Measurements from ENCODE around the gene ITPR1. TPM values are rescaled to one million over a fixed set of nuclear protein-coding genes. Genes with fewer than 3 reads are reported as not detected.

Gene ITPR1
- total and polyA plus RNA-seq, 10 of the 15 experiments (the other 5 are each of a cell fraction or from before 2014, with no cell fraction given), result 12.2 to 239 (median 28.4) TPM

DNA sequence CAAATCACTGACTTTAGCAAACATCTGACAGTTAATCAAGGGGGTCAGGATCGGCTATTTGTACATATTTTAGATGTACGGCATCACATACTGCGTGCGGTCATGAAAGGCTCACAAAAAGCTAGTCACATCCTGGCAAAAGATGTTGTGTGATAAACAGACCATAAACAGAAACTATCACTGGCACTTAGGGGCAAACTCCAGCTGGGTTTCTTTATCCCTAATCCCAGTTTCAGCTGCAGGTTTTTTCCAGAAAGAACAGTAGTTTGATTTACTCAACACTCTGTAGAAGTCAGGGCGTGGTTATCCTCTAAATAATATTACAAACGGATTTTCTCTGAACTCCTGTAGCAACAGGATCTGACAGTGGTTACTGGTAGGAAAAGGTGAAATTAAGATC, 373.7 kb downstream of the ITPR1 start:
- Histone ChIP-seq H3K27me3 (replicated peaks in 1 of 2; ENCODE audit: control insufficient read depth in 2 of 2, insufficient read depth in 2 of 2, low read length in 1 of 2) (no peaks in the 10 kb centered on the region), H3K4me2 (ENCODE audit: control insufficient read depth, insufficient read depth) (no peak overlapping the region), H3K79me2 (ENCODE audit: control insufficient read depth, insufficient read depth, low read length) (no peaks in the 10 kb centered on the region), H3K4me3 (no peak overlapping the region), H3K9ac (ENCODE audit: control insufficient read depth, insufficient read depth, low read length) (no peak overlapping the region), H3K4me1 (ENCODE audit: control insufficient read depth, insufficient read depth, low read length) (peaks cover 10% of the 10 kb centered on the region), H3K27ac (ENCODE audit: control insufficient read depth, insufficient read depth) (no peak overlapping the region), H3K36me3 (ENCODE audit: control insufficient read depth in 2 of 2, insufficient read depth in 2 of 2, low read length in 1 of 2) (no peaks in the 10 kb centered on the region), H2AFZ (ENCODE audit: control insufficient read depth, low read depth, low read length) (no peak overlapping the region), H4K20me1 (ENCODE audit: control insufficient read depth, insufficient read depth) (no peaks in the 10 kb centered on the region), H3K9me3 (replicated peaks; ENCODE audit: control insufficient read depth, insufficient read depth, low read length) (no peaks in the 10 kb centered on the region; the same call in none of the 3 replicates)
- TF ChIP-seq SMAD5 (IDR thresholded peaks at IDR 0.05; ENCODE audit: low read depth) (no peak), HDAC2 (IDR thresholded peaks at IDR 0.05) (no peak), ZZZ3 (IDR thresholded peaks at IDR 0.05; ENCODE audit: control insufficient read depth, insufficient read length, low read depth) (no peak)
- SMC1A ChIA-PET (ENCODE audit: uncharacterized antibody, unreplicated experiment), result interaction anchor here (0.7 to 1.6 kb wide), 12 partner anchors 8 to 146 kb away, joined by 3 to 7 read pairs (median 4); no protein-coding TSS in a partner anchor
- no peak for FAIRE-seq
- in situ Hi-C loops (cut with MboI) (no loop called here), intact Hi-C loops (cut with micrococcal nuclease; ENCODE audit: unreplicated experiment) (no loop called here)
- no TSS peak for BruUV-seq (replicated peaks)
- POLR2A ChIA-PET, result interaction anchor here (1.0 to 1.4 kb wide), 2 partner anchors 9 to 22 kb away, joined by 3 to 4 read pairs; no protein-coding TSS in a partner anchor
- CTCF ChIA-PET, result interaction anchor here (0.9 to 1.9 kb wide), 5 partner anchors 8 to 233 kb away, joined by 3 to 5 read pairs (median 3); no protein-coding TSS in a partner anchor
- WGBS (ENCODE audit: insufficient coverage, insufficient replicate concordance, low lambda C conversion rate, missing lambda C conversion rate), result 70% methylated on average over 6 of the region's 6 CpGs
- ATAC-seq, result no peak
- RAD21 ChIA-PET (ENCODE audit: unreplicated experiment), result interaction anchor here (0.8 to 1.1 kb wide), 4 partner anchors 16 to 146 kb away, joined by 3 to 12 read pairs (median 3); partner anchors contain the start of gene BHLHE40
- DNase-seq (ENCODE audit: low read depth, low spot score), result no peak

DNA sequence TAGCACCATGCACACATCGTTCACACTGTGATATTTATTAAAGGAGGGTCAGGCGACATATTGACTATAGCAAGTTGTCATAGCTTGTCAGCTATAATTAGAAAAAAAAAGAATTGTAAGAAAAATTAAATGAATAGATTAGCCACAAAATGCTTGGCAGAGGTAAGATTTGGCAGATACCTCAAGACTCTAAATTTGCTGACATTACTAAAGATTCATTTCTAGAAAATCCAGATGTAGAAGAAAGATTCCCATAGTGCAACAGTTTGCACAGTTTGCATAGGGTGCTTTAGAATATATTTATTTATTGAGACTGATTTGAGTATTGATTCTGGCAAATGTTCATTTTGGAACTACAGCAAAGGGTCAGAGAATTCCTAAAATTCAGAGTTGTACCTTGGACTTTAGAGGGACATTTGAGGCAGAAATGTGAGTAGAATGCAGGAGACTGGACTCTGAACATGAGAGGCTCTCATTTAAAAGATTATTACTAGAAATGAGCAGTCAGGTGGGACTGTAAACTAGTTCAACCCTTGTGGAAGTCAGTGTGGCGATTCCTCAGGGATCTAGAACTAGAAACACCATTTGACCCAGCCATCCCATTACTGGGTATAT, 384.1 kb downstream of the ITPR1 start:
- ATAC-seq, result no peak
- no TSS peak for BruUV-seq (replicated peaks)
- ChIA-PET CTCF (no interaction called here), SMC1A (ENCODE audit: uncharacterized antibody, unreplicated experiment) (interaction anchor here (0.7 to 1.2 kb wide), 2 partner anchors 13 to 49 kb away, joined by 3 to 4 read pairs; no protein-coding TSS in a partner anchor), RAD21 (ENCODE audit: unreplicated experiment) (no interaction called here), POLR2A (interaction anchor here (0.7 kb wide), 1 partner anchor 29 kb away, joined by 3 read pairs; no protein-coding TSS in a partner anchor)
- intact Hi-C loops (cut with micrococcal nuclease; ENCODE audit: unreplicated experiment), result no loop called here
- no peak overlapping the region for H3K27ac ChIP-seq (ENCODE audit: control insufficient read depth, insufficient read depth)
- FAIRE-seq, result no peak
- H2AFZ ChIP-seq (ENCODE audit: control insufficient read depth, low read depth, low read length), result no peak overlapping the region
- H3K4me1 ChIP-seq (ENCODE audit: control insufficient read depth, insufficient read depth, low read length), result no peaks in the 10 kb centered on the region
- no peak for DNase-seq (ENCODE audit: low read depth, low spot score)
- in situ Hi-C loops (cut with MboI), result no loop called here
- no peaks in the 10 kb centered on the region for H3K9me3 ChIP-seq (replicated peaks; ENCODE audit: control insufficient read depth, insufficient read depth, low read length)
- no peak overlapping the region for H3K4me2 ChIP-seq (ENCODE audit: control insufficient read depth, insufficient read depth)
- no peak overlapping the region for H3K9ac ChIP-seq (ENCODE audit: control insufficient read depth, insufficient read depth, low read length)
- no peaks in the 10 kb centered on the region for H4K20me1 ChIP-seq (ENCODE audit: control insufficient read depth, insufficient read depth)
- H3K79me2 ChIP-seq (ENCODE audit: control insufficient read depth, insufficient read depth, low read length), result no peaks in the 10 kb centered on the region
- WGBS (ENCODE audit: insufficient coverage, insufficient replicate concordance, low lambda C conversion rate, missing lambda C conversion rate), result 42% methylated on average over 3 of the region's 3 CpGs
- no peak overlapping the region for H3K4me3 ChIP-seq
- no peaks in the 10 kb centered on the region for H3K36me3 ChIP-seq (ENCODE audit: control insufficient read depth in 2 of 2, insufficient read depth in 2 of 2, low read length in 1 of 2)
- H3K27me3 ChIP-seq (replicated peaks in 1 of 2; ENCODE audit: control insufficient read depth in 2 of 2, insufficient read depth in 2 of 2, low read length in 1 of 2), result no peaks in the 10 kb centered on the region
- TF ChIP-seq SMARCA5 (IDR thresholded peaks at IDR 0.05), result no peak
- TF ChIP-seq, protein P1, sequence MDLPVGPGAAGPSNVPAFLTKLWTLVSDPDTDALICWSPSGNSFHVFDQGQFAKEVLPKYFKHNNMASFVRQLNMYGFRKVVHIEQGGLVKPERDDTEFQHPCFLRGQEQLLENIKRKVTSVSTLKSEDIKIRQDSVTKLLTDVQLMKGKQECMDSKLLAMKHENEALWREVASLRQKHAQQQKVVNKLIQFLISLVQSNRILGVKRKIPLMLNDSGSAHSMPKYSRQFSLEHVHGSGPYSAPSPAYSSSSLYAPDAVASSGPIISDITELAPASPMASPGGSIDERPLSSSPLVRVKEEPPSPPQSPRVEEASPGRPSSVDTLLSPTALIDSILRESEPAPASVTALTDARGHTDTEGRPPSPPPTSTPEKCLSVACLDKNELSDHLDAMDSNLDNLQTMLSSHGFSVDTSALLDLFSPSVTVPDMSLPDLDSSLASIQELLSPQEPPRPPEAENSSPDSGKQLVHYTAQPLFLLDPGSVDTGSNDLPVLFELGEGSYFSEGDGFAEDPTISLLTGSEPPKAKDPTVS (IDR thresholded peaks at IDR 0.05; ENCODE audit: low read depth, low read length), result no peak
- no peak for TF ChIP-seq STAT1 (conservative IDR thresholded peaks at IDR 0.05)
- TF ChIP-seq, protein P2, sequence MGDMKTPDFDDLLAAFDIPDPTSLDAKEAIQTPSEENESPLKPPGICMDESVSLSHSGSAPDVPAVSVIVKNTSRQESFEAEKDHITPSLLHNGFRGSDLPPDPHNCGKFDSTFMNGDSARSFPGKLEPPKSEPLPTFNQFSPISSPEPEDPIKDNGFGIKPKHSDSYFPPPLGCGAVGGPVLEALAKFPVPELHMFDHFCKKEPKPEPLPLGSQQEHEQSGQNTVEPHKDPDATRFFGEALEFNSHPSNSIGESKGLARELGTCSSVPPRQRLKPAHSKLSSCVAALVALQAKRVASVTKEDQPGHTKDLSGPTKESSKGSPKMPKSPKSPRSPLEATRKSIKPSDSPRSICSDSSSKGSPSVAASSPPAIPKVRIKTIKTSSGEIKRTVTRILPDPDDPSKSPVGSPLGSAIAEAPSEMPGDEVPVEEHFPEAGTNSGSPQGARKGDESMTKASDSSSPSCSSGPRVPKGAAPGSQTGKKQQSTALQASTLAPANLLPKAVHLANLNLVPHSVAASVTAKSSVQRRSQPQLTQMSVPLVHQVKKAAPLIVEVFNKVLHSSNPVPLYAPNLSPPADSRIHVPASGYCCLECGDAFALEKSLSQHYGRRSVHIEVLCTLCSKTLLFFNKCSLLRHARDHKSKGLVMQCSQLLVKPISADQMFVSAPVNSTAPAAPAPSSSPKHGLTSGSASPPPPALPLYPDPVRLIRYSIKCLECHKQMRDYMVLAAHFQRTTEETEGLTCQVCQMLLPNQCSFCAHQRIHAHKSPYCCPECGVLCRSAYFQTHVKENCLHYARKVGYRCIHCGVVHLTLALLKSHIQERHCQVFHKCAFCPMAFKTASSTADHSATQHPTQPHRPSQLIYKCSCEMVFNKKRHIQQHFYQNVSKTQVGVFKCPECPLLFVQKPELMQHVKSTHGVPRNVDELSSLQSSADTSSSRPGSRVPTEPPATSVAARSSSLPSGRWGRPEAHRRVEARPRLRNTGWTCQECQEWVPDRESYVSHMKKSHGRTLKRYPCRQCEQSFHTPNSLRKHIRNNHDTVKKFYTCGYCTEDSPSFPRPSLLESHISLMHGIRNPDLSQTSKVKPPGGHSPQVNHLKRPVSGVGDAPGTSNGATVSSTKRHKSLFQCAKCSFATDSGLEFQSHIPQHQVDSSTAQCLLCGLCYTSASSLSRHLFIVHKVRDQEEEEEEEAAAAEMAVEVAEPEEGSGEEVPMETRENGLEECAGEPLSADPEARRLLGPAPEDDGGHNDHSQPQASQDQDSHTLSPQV (IDR thresholded peaks at IDR 0.05), result no peak

Measured in GM12878 (cell line).